Activated CD4-positive, alpha-beta T cell treated with anti-CD3 and anti-CD28 coated beads for 36 hours (primary cell): Measurements from ENCODE around the gene CORO1C. TPM values are rescaled to one million over a fixed set of nuclear protein-coding genes. Genes with fewer than 3 reads are reported as not detected.
"Not testable (repeated sequence)": the region's sequence is repeated elsewhere in the genome, so short reads cannot be mapped to it uniquely, and the experiment has no call there.

ENCODE experiments used
- ATAC-seq: fragments of 200-7000 bp; cut with Tn5 transposase; one replicate; pipeline ENCODE4 v1.10.0; 2021; ENCODE audit warnings: mild to moderate bottlenecking, moderate library complexity
- CTCF ChIA-PET: fragments of 350-600 bp; sonication (Branson Sonifier 250); formaldehyde crosslinking; loops from one replicate; lab custom pipeline; 2021; ENCODE audit warnings: antibody characterized with exemption; lab: Charles Lee
- POLR2A ChIA-PET: fragments of 350-600 bp; sonication (Branson Sonifier 250); formaldehyde crosslinking; loops from one replicate; lab custom pipeline; 2021; ENCODE audit warnings: antibody characterized with exemption, inconsistent platforms; lab: Charles Lee
- DNase-seq: peaks from one replicate; pipeline ENCODE4 v3.0.0-alpha.2; 2020
- H3K27ac Mint-ChIP-seq: one replicate; pipeline ENCODE4 v1.8.0; 2021; ENCODE audit warnings: mixed read lengths
- H3K27me3 Mint-ChIP-seq: one replicate; pipeline ENCODE4 v1.8.0; 2021; ENCODE audit warnings: mixed read lengths
- H3K36me3 Mint-ChIP-seq: one replicate; pipeline ENCODE4 v1.8.0; 2021; ENCODE audit warnings: low read depth, mixed read lengths
- H3K4me1 Mint-ChIP-seq: one replicate; pipeline ENCODE4 v1.8.0; 2021; ENCODE audit warnings: mixed read lengths
- H3K4me3 Mint-ChIP-seq: one replicate; pipeline ENCODE4 v1.8.0; 2021; ENCODE audit warnings: mild to moderate bottlenecking, moderate library complexity, mixed read lengths
- H3K9me3 Mint-ChIP-seq: one replicate; pipeline ENCODE4 v1.8.0; 2021; ENCODE audit warnings: low read depth, mixed read lengths
- intact Hi-C, 2 experiments: fragments of 100-400 bp; cut with DNase I in 1 of 2; cut with micrococcal nuclease in 1 of 2; formaldehyde crosslinking; loops; one replicate each; pipeline versions ENCODE4 v1.14.2 to v1.15.1; 2022 to 2024; cut with DNase I, micrococcal nuclease
- total RNA-seq, 2 experiments: library from RNA; stranded (reverse); gene quantifications; one replicate each; pipeline ENCODE4 v1.2.3, GENCODE V29; 2021

The CORO1C gene
- total RNA-seq, 2 experiments from 2014 or later = 83.5 to 90.8 TPM

GRCh38 chr12:108633534-108634248, 97.6 kb downstream of the CORO1C start, which contains the start of gene SELPLG:
Gene SELPLG, minus strand, starts transcription at chr12:108633894. Its CDS starts 9,587 bp downstream, at chr12:108624307.
- POLR2A ChIA-PET = interaction anchor here (0.6 to 1.7 kb wide), 4 partner anchors 12 to 71 kb away, joined by 3 to 9 read pairs (median 6); partner anchors contain the start of gene ISCU
- H3K4me1 Mint-ChIP-seq = peaks cover 61% of the 10 kb centered on the region
- peak; percentile 53 for ATAC-seq

GRCh38 chr12:108633081-108633533, 98.2 kb downstream of the CORO1C start:
- ChIA-PET POLR2A (interaction anchor here (0.6 to 1.7 kb wide), 4 partner anchors 12 to 841 kb away, joined by 3 to 9 read pairs (median 6); partner anchors contain the start of gene ISCU), CTCF (interaction anchor here (0.6 to 10.6 kb wide), 11 partner anchors 15 to 478 kb away, joined by 3 to 140 read pairs (median 4); no protein-coding TSS in a partner anchor)
- Mint-ChIP-seq H3K36me3 (peaks cover 31% of the 10 kb centered on the region), H3K27ac (peak overlapping the region; percentile 99), H3K4me3 (peak overlapping the region; percentile 81), H3K27me3 (no peaks in the 10 kb centered on the region), H3K9me3 (no peaks in the 10 kb centered on the region), H3K4me1 (peaks cover 65% of the 10 kb centered on the region)
- intact Hi-C loops = loop anchor here (1.0 to 10.0 kb wide), 6 partner anchors 16 to 948 kb away; partner anchors contain the start of genes FICD (in 2 of the 2), CORO1C (in 1 of the 2), PWP1 (in 1 of the 2) and SSH1 (in 1 of the 2)
- ATAC-seq = no peak
- DNase-seq = no peak

More at GRCh38 chr12:108633534-108634248, 97.6 kb downstream of the CORO1C start, which contains the start of gene SELPLG:
- no peaks in the 10 kb centered on the region for H3K27me3 Mint-ChIP-seq
- intact Hi-C loops = loop anchor here (1.0 to 10.0 kb wide), 8 partner anchors 16 to 949 kb away; partner anchors contain the start of genes CORO1C (in 2 of the 2), FICD (in 2 of the 2), PWP1 (in 1 of the 2) and SSH1 (in 1 of the 2)
- peak within 1 kb of the TSS; percentile 81 for H3K4me3 Mint-ChIP-seq
- CTCF ChIA-PET = interaction anchor here (0.6 to 10.6 kb wide), 12 partner anchors 15 to 478 kb away, joined by 3 to 140 read pairs (median 4); partner anchors contain the start of gene ISCU
- H3K36me3 Mint-ChIP-seq = peaks cover 25% of the 10 kb centered on the region
- DNase-seq = peak; percentile 92
- peak within 1 kb of the TSS; percentile 99 for H3K27ac Mint-ChIP-seq
- H3K9me3 Mint-ChIP-seq = no peaks in the 10 kb centered on the region

GRCh38 chr12:108631261-108631660, 100.1 kb downstream of the CORO1C start:
- intact Hi-C loops = loop anchor here (5.0 to 10.0 kb wide), 3 partner anchors 101 to 946 kb away; partner anchors contain the start of genes FICD (in 2 of the 2), CORO1C (in 1 of the 2) and PWP1 (in 1 of the 2)
- CTCF ChIA-PET = interaction anchor here (1.4 to 10.6 kb wide), 3 partner anchors 13 to 56 kb away, joined by 3 to 140 read pairs (median 4); no protein-coding TSS in a partner anchor
- Mint-ChIP-seq H3K4me1 (peaks cover 69% of the 10 kb centered on the region), H3K36me3 (peaks cover 35% of the 10 kb centered on the region), H3K27ac (peak overlapping the region; percentile 100), H3K4me3 (peak overlapping the region; percentile 81)
- DNase-seq, H3K27me3 Mint-ChIP-seq, ATAC-seq, H3K9me3 Mint-ChIP-seq: not testable (repeated sequence)
- POLR2A ChIA-PET = interaction anchor here (0.6 to 1.5 kb wide), 3 partner anchors 14 to 109 kb away, joined by 3 to 7 read pairs (median 4); partner anchors contain the start of gene ISCU

GRCh38 chr12:108630481-108631207, 100.7 kb downstream of the CORO1C start:
- CTCF ChIA-PET = interaction anchor here (0.7 to 10.6 kb wide), 5 partner anchors 12 to 119 kb away, joined by 3 to 140 read pairs (median 4); no protein-coding TSS in a partner anchor
- Mint-ChIP-seq H3K27me3 (no peaks in the 10 kb centered on the region), H3K4me3 (peak overlapping the region; percentile 81), H3K4me1 (peaks cover 66% of the 10 kb centered on the region), H3K9me3 (no peaks in the 10 kb centered on the region), H3K27ac (peak overlapping the region; percentile 100), H3K36me3 (peaks cover 38% of the 10 kb centered on the region)
- POLR2A ChIA-PET = interaction anchor here (0.6 to 1.5 kb wide), 3 partner anchors 14 to 108 kb away, joined by 3 to 7 read pairs (median 4); partner anchors contain the start of gene ISCU
- DNase-seq (peak; percentile 57), ATAC-seq (no peak)
- intact Hi-C loops = loop anchor here (5.0 to 10.0 kb wide), 3 partner anchors 102 to 946 kb away; partner anchors contain the start of genes FICD (in 2 of the 2), CORO1C (in 1 of the 2) and PWP1 (in 1 of the 2)

- ATAC-seq (peak; percentile 50), DNase-seq (peak; percentile 81)
- CTCF ChIA-PET = interaction anchor here (0.5 to 10.6 kb wide), 7 partner anchors 12 to 173 kb away, joined by 3 to 140 read pairs (median 4); no protein-coding TSS in a partner anchor
- Mint-ChIP-seq H3K4me3 (peak overlapping the region; percentile 81), H3K27ac (peak overlapping the region; percentile 100), H3K36me3 (peaks cover 43% of the 10 kb centered on the region), H3K9me3 (no peaks in the 10 kb centered on the region), H3K27me3 (no peaks in the 10 kb centered on the region), H3K4me1 (peaks cover 63% of the 10 kb centered on the region)
- intact Hi-C loops = loop anchor here (1.0 to 10.0 kb wide), 9 partner anchors 13 to 945 kb away; partner anchors contain the start of genes FICD (in 2 of the 2), ALKBH2 (in 1 of the 2), CORO1C (in 1 of the 2) and ISCU (in 1 of the 2)
- POLR2A ChIA-PET = interaction anchor here (1.4 to 1.5 kb wide), 2 partner anchors 13 to 68 kb away, joined by 4 to 7 read pairs; partner anchors contain the start of gene ISCU
Measured at GRCh38 chr12:108629824-108630476, 101.4 kb downstream of the CORO1C start.

GRCh38 chr12:108629151-108629550, 102.2 kb downstream of the CORO1C start:
- DNase-seq = peak; percentile 51
- peak overlapping the region; percentile 81 for H3K4me3 Mint-ChIP-seq
- peaks cover 55% of the 10 kb centered on the region for H3K4me1 Mint-ChIP-seq
- CTCF ChIA-PET = interaction anchor here (0.5 to 10.6 kb wide), 6 partner anchors 11 to 174 kb away, joined by 3 to 140 read pairs (median 4); partner anchors contain the start of gene SART3
- no peak for ATAC-seq
- no peaks in the 10 kb centered on the region for H3K27me3 Mint-ChIP-seq
- peak overlapping the region; percentile 100 for H3K27ac Mint-ChIP-seq
- H3K36me3 Mint-ChIP-seq = peaks cover 47% of the 10 kb centered on the region
- H3K9me3 Mint-ChIP-seq = no peaks in the 10 kb centered on the region
- intact Hi-C loops = loop anchor here (1.0 to 2.0 kb wide), 6 partner anchors 12 to 464 kb away; partner anchors contain the start of genes ALKBH2 (in 1 of the 2), ISCU (in 1 of the 2), SSH1 (in 1 of the 2) and USP30 (in 1 of the 2)
- POLR2A ChIA-PET = interaction anchor here (1.5 to 2.0 kb wide), 2 partner anchors 11 to 67 kb away, joined by 5 read pairs; partner anchors contain the start of gene ISCU

- H3K36me3 Mint-ChIP-seq = peaks cover 61% of the 10 kb centered on the region
- H3K27ac Mint-ChIP-seq = peak overlapping the region; percentile 89
- no peaks in the 10 kb centered on the region for H3K27me3 Mint-ChIP-seq
- ATAC-seq = no peak
- POLR2A ChIA-PET = interaction anchor here (0.9 to 2.0 kb wide), 3 partner anchors 9 to 65 kb away, joined by 3 to 5 read pairs (median 5); partner anchors contain the start of gene ISCU
- intact Hi-C loops = no loop called here
- DNase-seq = no peak
- H3K4me3 Mint-ChIP-seq = no peak overlapping the region
- peaks cover 54% of the 10 kb centered on the region for H3K4me1 Mint-ChIP-seq
- no peaks in the 10 kb centered on the region for H3K9me3 Mint-ChIP-seq
- CTCF ChIA-PET = interaction anchor here (0.6 to 10.6 kb wide), 10 partner anchors 8 to 176 kb away, joined by 3 to 140 read pairs (median 4); partner anchors contain the start of gene SART3
Measured at GRCh38 chr12:108627134-108627920, 104.0 kb downstream of the CORO1C start.

GRCh38 chr12:108625228-108625627, 106.1 kb downstream of the CORO1C start:
- CTCF ChIA-PET = no interaction called here
- H3K36me3 Mint-ChIP-seq = peaks cover 58% of the 10 kb centered on the region

GRCh38 chr12:108623577-108623976, 107.7 kb downstream of the CORO1C start:
- POLR2A ChIA-PET = no interaction called here
- no peaks in the 10 kb centered on the region for H3K9me3 Mint-ChIP-seq
- no peak for DNase-seq
- peak overlapping the region; percentile 53 for H3K27ac Mint-ChIP-seq
- intact Hi-C loops = no loop called here
- H3K36me3 Mint-ChIP-seq = peaks cover 48% of the 10 kb centered on the region
- H3K27me3 Mint-ChIP-seq = no peaks in the 10 kb centered on the region
- ATAC-seq = no peak
- CTCF ChIA-PET = no interaction called here
- H3K4me1 Mint-ChIP-seq = peaks cover 34% of the 10 kb centered on the region
- no peak overlapping the region for H3K4me3 Mint-ChIP-seq

More at GRCh38 chr12:108625228-108625627, 106.1 kb downstream of the CORO1C start:
- POLR2A ChIA-PET = no interaction called here
- no peak overlapping the region for H3K4me3 Mint-ChIP-seq
- H3K4me1 Mint-ChIP-seq = peaks cover 42% of the 10 kb centered on the region
- no peaks in the 10 kb centered on the region for H3K27me3 Mint-ChIP-seq
- intact Hi-C loops = no loop called here
- no peak for DNase-seq
- no peak for ATAC-seq
- peak overlapping the region; percentile 2 for H3K27ac Mint-ChIP-seq
- no peaks in the 10 kb centered on the region for H3K9me3 Mint-ChIP-seq
